ENCODE results near the gene NME9. TPM values are rescaled to one million over a fixed set of nuclear protein-coding genes. Genes with fewer than 3 reads are reported as not detected.

The NME9 gene
- polyA plus RNA-seq, 2 of the 4 experiments (the other 2 are of a cell fraction) = 0.05 TPM; not detected in 1

GRCh38 chr3:138254216-138254615 is 75.4 kb downstream of the NME9 start (continued):
- TF ChIP-seq CTCF (IDR thresholded peaks at IDR 0.05) = no peak

- H3K9me3 ChIP-seq = no peaks in the 10 kb centered on the region
- ATAC-seq (no peak), DNase-seq (ENCODE audit: low read depth in 1 of 2, low spot score in 1 of 2) (no peak), FAIRE-seq (no peak)
- 86% methylated on average over 1 of the region's 1 CpG for WGBS (ENCODE audit: missing lambda C conversion rate)
- no peak overlapping the region for H3K4me2 ChIP-seq
- H3K4me1 ChIP-seq = peaks cover 7% of the 10 kb centered on the region; the same call in 1 of the 3 replicates
- ChIA-PET CTCF (no interaction called here), POLR2A (no interaction called here)
- H3K27ac ChIP-seq = no peak overlapping the region
- TF ChIP-seq RAD21 (conservative IDR thresholded peaks at IDR 0.05 in 1 of 2, IDR thresholded peaks at IDR 0.05 in 1 of 2) (no peak), RFX5 (IDR thresholded peaks at IDR 0.05) (no peak), ZSCAN20 (CRISPR knock-in tag; IDR thresholded peaks at IDR 0.05) (no peak), SREBF2 (IDR thresholded peaks at IDR 0.05) (no peak), CHD2 (IDR thresholded peaks at IDR 0.05; ENCODE audit: low read length, partially characterized antibody) (no peak), ATOH8 (CRISPR knock-in tag; IDR thresholded peaks at IDR 0.05; ENCODE audit: low read depth) (no peak)
- no peak overlapping the region for H3K4me3 ChIP-seq
Observed at GRCh38 chr3:138253609-138254008, 76.0 kb downstream of the NME9 start.

Other genes with a start within 250 kb of the NME9 start
- gene DZIP1L, start 214.2 kb downstream of the NME9 start, polyA plus RNA-seq (2011; rRNA removed) = 2.7 and 3.1 TPM in 2 replicates
- gene DZIP1L, start 214.2 kb downstream of the NME9 start, polyA plus RNA-seq (2017; fragmentation: RNase III; extraction: RNeasy Plus Mini Kit Qiagen cat#74134 plus additional on column Dnase treatment) = 5.2 to 7.0 TPM (median 6.9 TPM) in 3 replicates
- gene A4GNT, start 197.5 kb downstream of the NME9 start, polyA plus RNA-seq (2011; rRNA removed) = not detected in 2 replicates
- gene A4GNT, start 197.5 kb downstream of the NME9 start, polyA plus RNA-seq (2017; fragmentation: RNase III; extraction: RNeasy Plus Mini Kit Qiagen cat#74134 plus additional on column Dnase treatment) = not detected in 3 replicates
- gene DBR1, start 154.9 kb downstream of the NME9 start, polyA plus RNA-seq (2011; rRNA removed) = 11.1 and 14.2 TPM in 2 replicates
- 11.7 to 13.5 TPM (median 13.2 TPM) in 3 replicates for gene DBR1, start 154.9 kb downstream of the NME9 start, polyA plus RNA-seq (2017; fragmentation: RNase III; extraction: RNeasy Plus Mini Kit Qiagen cat#74134 plus additional on column Dnase treatment)
- gene ARMC8, start 142.6 kb downstream of the NME9 start, polyA plus RNA-seq (2011; rRNA removed) = 45.7 and 59.3 TPM in 2 replicates
- 20.2 to 25.6 TPM (median 23.1 TPM) in 3 replicates for gene ARMC8, start 142.6 kb downstream of the NME9 start, polyA plus RNA-seq (2017; fragmentation: RNase III; extraction: RNeasy Plus Mini Kit Qiagen cat#74134 plus additional on column Dnase treatment)
- 11.2 and 12.4 TPM in 2 replicates for gene MRAS, start 18.7 kb upstream of the NME9 start, polyA plus RNA-seq (2011; rRNA removed)
- 11.5 to 15.0 TPM (median 13.0 TPM) in 3 replicates for gene MRAS, start 18.7 kb upstream of the NME9 start, polyA plus RNA-seq (2017; fragmentation: RNase III; extraction: RNeasy Plus Mini Kit Qiagen cat#74134 plus additional on column Dnase treatment)
- 0.92 and 1.0 TPM in 2 replicates for gene ESYT3, start 104.8 kb upstream of the NME9 start, polyA plus RNA-seq (2011; rRNA removed)
- gene ESYT3, start 104.8 kb upstream of the NME9 start, polyA plus RNA-seq (2017; fragmentation: RNase III; extraction: RNeasy Plus Mini Kit Qiagen cat#74134 plus additional on column Dnase treatment) = 1.1 to 1.7 TPM (median 1.2 TPM) in 3 replicates

Data from A549 (cell line).